Measurements from ENCODE around the gene THRAP3.

DNA sequence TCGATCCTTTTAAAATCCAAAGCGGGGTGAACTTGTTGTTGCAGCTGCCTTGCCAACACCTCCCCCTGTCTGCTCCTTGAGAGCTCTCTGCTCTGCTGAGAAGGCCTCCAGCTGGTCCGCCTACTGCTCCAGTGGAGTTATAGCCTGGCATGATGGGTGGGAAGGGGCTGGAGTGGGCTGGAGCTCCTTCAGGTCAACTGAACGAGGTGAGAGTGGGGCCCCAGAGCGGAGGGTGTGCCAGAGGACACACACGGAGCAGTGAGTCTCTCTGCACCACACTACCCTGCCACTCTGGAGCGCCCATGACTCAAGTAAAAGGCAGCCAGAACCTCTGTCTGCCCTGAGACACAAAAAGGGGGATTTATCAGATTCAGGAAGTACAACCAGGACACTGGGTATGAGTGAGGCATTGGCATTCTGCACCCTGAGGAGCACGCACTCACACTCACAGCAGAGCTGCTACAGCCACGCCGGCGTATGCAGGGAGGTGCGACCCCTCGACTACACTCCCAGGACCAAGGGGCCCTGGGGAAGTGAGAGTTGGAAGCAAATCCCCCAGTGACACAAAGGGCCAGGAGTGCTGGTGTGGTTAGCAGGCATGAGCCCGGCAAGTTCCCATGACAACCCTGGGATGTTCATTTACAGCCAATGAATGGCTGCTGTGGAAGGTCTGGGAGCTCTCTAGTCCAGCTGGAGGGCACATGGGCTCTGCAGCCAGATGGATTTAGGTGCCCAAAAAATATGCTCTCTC lies 127.2 kb downstream of the THRAP3 start:
- TF ChIP-seq EZH2phosphoT487 (IDR thresholded peaks at IDR 0.05; ENCODE audit: unreplicated experiment): no peak
- TF ChIP-seq CTCF (conservative IDR thresholded peaks at IDR 0.05; ENCODE audit: low read depth in 2 of 2): no peak
- TF ChIP-seq POLR2AphosphoS5 (IDR thresholded peaks at IDR 0.05; ENCODE audit: low read depth): no peak
- TF ChIP-seq CREB1 (CRISPR knock-in tag; IDR thresholded peaks at IDR 0.05; ENCODE audit: low read depth): no peak
- no peak for TF ChIP-seq EZH2 (IDR thresholded peaks at IDR 0.05; ENCODE audit: low read depth, unreplicated experiment)
- TF ChIP-seq, protein P1, sequence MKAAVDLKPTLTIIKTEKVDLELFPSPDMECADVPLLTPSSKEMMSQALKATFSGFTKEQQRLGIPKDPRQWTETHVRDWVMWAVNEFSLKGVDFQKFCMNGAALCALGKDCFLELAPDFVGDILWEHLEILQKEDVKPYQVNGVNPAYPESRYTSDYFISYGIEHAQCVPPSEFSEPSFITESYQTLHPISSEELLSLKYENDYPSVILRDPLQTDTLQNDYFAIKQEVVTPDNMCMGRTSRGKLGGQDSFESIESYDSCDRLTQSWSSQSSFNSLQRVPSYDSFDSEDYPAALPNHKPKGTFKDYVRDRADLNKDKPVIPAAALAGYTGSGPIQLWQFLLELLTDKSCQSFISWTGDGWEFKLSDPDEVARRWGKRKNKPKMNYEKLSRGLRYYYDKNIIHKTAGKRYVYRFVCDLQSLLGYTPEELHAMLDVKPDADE (IDR thresholded peaks at IDR 0.05): no peak
- TF ChIP-seq, protein P2, sequence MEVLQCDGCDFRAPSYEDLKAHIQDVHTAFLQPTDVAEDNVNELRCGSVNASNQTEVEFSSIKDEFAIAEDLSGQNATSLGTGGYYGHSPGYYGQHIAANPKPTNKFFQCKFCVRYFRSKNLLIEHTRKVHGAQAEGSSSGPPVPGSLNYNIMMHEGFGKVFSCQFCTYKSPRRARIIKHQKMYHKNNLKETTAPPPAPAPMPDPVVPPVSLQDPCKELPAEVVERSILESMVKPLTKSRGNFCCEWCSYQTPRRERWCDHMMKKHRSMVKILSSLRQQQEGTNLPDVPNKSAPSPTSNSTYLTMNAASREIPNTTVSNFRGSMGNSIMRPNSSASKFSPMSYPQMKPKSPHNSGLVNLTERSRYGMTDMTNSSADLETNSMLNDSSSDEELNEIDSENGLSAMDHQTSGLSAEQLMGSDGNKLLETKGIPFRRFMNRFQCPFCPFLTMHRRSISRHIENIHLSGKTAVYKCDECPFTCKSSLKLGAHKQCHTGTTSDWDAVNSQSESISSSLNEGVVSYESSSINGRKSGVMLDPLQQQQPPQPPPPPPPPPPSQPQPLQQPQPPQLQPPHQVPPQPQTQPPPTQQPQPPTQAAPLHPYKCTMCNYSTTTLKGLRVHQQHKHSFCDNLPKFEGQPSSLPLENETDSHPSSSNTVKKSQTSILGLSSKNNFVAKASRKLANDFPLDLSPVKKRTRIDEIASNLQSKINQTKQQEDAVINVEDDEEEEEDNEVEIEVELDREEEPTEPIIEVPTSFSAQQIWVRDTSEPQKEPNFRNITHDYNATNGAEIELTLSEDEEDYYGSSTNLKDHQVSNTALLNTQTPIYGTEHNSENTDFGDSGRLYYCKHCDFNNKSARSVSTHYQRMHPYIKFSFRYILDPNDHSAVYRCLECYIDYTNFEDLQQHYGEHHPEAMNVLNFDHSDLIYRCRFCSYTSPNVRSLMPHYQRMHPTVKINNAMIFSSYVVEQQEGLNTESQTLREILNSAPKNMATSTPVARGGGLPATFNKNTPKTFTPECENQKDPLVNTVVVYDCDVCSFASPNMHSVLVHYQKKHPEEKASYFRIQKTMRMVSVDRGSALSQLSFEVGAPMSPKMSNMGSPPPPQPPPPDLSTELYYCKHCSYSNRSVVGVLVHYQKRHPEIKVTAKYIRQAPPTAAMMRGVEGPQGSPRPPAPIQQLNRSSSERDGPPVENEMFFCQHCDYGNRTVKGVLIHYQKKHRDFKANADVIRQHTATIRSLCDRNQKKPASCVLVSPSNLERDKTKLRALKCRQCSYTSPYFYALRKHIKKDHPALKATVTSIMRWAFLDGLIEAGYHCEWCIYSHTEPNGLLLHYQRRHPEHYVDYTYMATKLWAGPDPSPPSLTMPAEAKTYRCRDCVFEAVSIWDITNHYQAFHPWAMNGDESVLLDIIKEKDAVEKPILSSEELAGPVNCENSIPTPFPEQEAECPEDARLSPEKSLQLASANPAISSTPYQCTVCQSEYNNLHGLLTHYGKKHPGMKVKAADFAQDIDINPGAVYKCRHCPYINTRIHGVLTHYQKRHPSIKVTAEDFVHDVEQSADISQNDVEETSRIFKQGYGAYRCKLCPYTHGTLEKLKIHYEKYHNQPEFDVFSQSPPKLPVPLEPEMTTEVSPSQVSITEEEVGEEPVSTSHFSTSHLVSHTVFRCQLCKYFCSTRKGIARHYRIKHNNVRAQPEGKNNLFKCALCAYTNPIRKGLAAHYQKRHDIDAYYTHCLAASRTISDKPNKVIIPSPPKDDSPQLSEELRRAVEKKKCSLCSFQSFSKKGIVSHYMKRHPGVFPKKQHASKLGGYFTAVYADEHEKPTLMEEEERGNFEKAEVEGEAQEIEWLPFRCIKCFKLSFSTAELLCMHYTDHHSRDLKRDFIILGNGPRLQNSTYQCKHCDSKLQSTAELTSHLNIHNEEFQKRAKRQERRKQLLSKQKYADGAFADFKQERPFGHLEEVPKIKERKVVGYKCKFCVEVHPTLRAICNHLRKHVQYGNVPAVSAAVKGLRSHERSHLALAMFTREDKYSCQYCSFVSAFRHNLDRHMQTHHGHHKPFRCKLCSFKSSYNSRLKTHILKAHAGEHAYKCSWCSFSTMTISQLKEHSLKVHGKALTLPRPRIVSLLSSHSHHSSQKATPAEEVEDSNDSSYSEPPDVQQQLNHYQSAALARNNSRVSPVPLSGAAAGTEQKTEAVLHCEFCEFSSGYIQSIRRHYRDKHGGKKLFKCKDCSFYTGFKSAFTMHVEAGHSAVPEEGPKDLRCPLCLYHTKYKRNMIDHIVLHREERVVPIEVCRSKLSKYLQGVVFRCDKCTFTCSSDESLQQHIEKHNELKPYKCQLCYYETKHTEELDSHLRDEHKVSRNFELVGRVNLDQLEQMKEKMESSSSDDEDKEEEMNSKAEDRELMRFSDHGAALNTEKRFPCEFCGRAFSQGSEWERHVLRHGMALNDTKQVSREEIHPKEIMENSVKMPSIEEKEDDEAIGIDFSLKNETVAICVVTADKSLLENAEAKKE (CRISPR knock-in tag; IDR thresholded peaks at IDR 0.05): no peak
- no peak for TF ChIP-seq ZNF331 (CRISPR knock-in tag; IDR thresholded peaks at IDR 0.05; ENCODE audit: low read depth)
- TF ChIP-seq, protein P3, sequence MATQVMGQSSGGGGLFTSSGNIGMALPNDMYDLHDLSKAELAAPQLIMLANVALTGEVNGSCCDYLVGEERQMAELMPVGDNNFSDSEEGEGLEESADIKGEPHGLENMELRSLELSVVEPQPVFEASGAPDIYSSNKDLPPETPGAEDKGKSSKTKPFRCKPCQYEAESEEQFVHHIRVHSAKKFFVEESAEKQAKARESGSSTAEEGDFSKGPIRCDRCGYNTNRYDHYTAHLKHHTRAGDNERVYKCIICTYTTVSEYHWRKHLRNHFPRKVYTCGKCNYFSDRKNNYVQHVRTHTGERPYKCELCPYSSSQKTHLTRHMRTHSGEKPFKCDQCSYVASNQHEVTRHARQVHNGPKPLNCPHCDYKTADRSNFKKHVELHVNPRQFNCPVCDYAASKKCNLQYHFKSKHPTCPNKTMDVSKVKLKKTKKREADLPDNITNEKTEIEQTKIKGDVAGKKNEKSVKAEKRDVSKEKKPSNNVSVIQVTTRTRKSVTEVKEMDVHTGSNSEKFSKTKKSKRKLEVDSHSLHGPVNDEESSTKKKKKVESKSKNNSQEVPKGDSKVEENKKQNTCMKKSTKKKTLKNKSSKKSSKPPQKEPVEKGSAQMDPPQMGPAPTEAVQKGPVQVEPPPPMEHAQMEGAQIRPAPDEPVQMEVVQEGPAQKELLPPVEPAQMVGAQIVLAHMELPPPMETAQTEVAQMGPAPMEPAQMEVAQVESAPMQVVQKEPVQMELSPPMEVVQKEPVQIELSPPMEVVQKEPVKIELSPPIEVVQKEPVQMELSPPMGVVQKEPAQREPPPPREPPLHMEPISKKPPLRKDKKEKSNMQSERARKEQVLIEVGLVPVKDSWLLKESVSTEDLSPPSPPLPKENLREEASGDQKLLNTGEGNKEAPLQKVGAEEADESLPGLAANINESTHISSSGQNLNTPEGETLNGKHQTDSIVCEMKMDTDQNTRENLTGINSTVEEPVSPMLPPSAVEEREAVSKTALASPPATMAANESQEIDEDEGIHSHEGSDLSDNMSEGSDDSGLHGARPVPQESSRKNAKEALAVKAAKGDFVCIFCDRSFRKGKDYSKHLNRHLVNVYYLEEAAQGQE (IDR thresholded peaks at IDR 0.05; ENCODE audit: unreplicated experiment): no peak
- TF ChIP-seq STAT1 (IDR thresholded peaks at IDR 0.05; ENCODE audit: unreplicated experiment): no peak
- no peak for TF ChIP-seq NANOG (IDR thresholded peaks at IDR 0.05; ENCODE audit: borderline replicate concordance)
- TF ChIP-seq ZNF114 (CRISPR knock-in tag; IDR thresholded peaks at IDR 0.05): no peak
